Neural progenitor cell (in vitro differentiated cells): ENCODE results near the gene TMEM132E. TPM values are rescaled to one million over a fixed set of nuclear protein-coding genes. Genes with fewer than 3 reads are reported as not detected.

ENCODE experiments used
- DNase-seq: peaks from one replicate; pipeline ENCODE4 v3.0.0-alpha.2; 2016; ENCODE audit warnings: low spot score
- H2AFZ ChIP-seq: fragments of 200-600 bp; sonication (generic); replicated peaks from 2 replicates; pipeline ENCODE4 v1.6.1; 2016; ENCODE audit warnings: antibody characterized with exemption
- H3F3A ChIP-seq: fragments of 200-600 bp; sonication (generic); 2 replicates; pipeline ENCODE4 v1.6.1; 2016; ENCODE audit warnings: antibody characterized with exemption, low read depth
- H3K27ac ChIP-seq: fragments of 200-600 bp; sonication (generic); 2 replicates; pipeline ENCODE4 v1.5.1; 2016; ENCODE audit warnings: mild to moderate bottlenecking
- H3K27me3 ChIP-seq: fragments of 200-600 bp; sonication (generic); 2 replicates; pipeline ENCODE4 v1.6.1; 2016; ENCODE audit warnings: mild to moderate bottlenecking, moderate library complexity
- H3K36me3 ChIP-seq: fragments of 200-600 bp; sonication (generic); 2 replicates; pipeline ENCODE4 v1.5.1; 2016
- H3K4me1 ChIP-seq: fragments of 200-600 bp; sonication (generic); 2 replicates; pipeline ENCODE4 v1.6.1; 2016; ENCODE audit warnings: mixed run types
- H3K4me2 ChIP-seq: fragments of 200-600 bp; sonication (generic); 2 replicates; pipeline ENCODE4 v1.6.1; 2016
- H3K4me3 ChIP-seq: fragments of 200-600 bp; sonication (generic); 2 replicates; pipeline ENCODE4 v1.5.1; 2016
- H3K79me2 ChIP-seq: fragments of 200-600 bp; sonication (generic); 2 replicates; pipeline ENCODE4 v1.6.1; 2016; ENCODE audit warnings: low read depth
- H3K9ac ChIP-seq: fragments of 200-600 bp; sonication (generic); 2 replicates; pipeline ENCODE4 v1.6.1; 2016
- H3K9me3 ChIP-seq: fragments of 200-600 bp; sonication (generic); 2 replicates; pipeline ENCODE4 v1.5.1; 2016; ENCODE audit warnings: low read depth
- H4K20me1 ChIP-seq: fragments of 200-600 bp; sonication (generic); 2 replicates; pipeline ENCODE4 v1.6.1; 2016; ENCODE audit warnings: low read depth
- H3K27ac Mint-ChIP-seq: 3 replicates; pipeline ENCODE4 v1.8.0; 2021; ENCODE audit warnings: mixed read lengths
- H3K27me3 Mint-ChIP-seq: 2 replicates; pipeline ENCODE4 v1.8.0; 2022; ENCODE audit warnings: low read depth, mild to moderate bottlenecking, inconsistent platforms, moderate library complexity, mixed read lengths; ENCODE audit not compliant: insufficient read depth
- H3K36me3 Mint-ChIP-seq: 3 replicates; pipeline ENCODE4 v1.8.0; 2021; ENCODE audit warnings: mixed read lengths
- H3K4me1 Mint-ChIP-seq: 3 replicates; pipeline ENCODE4 v1.8.0; 2021; ENCODE audit warnings: mixed read lengths
- H3K4me3 Mint-ChIP-seq: 3 replicates; pipeline ENCODE4 v1.8.0; 2021; ENCODE audit warnings: mild to moderate bottlenecking, moderate library complexity, mixed read lengths
- H3K9me3 Mint-ChIP-seq: 3 replicates; pipeline ENCODE4 v1.8.0; 2020; ENCODE audit warnings: mixed read lengths
- EZH2 ChIP-seq: fragments of 200-600 bp; sonication (generic); IDR thresholded peaks from 2 replicates; pipeline ENCODE4 v1.6.1; 2017; ENCODE audit warnings: antibody characterized with exemption, mild to moderate bottlenecking, moderate library complexity
- EZH2phosphoT487 ChIP-seq: fragments of 200-600 bp; sonication (generic); IDR thresholded peaks from 2 replicates; pipeline ENCODE4 v1.6.1; 2017; ENCODE audit warnings: antibody characterized with exemption
- total RNA-seq: library from RNA; depleted of rRNA; stranded (reverse); fragments of >200 nt; gene quantifications from 2 replicates; pipeline ENCODE4 v1.2.3, GENCODE V29; 2015; ENCODE audit warnings: low replicate concordance
- TF ChIP-seq, protein P1 (sequence below): fragments of 200-600 bp; sonication (generic); IDR thresholded peaks from 2 replicates; pipeline ENCODE4 v1.5.1; 2017; ENCODE audit warnings: antibody characterized with exemption, mild to moderate bottlenecking

Gene TMEM132E
- total RNA-seq, 1 donor from 2014 or later, result 0.21 TPM

DNA sequence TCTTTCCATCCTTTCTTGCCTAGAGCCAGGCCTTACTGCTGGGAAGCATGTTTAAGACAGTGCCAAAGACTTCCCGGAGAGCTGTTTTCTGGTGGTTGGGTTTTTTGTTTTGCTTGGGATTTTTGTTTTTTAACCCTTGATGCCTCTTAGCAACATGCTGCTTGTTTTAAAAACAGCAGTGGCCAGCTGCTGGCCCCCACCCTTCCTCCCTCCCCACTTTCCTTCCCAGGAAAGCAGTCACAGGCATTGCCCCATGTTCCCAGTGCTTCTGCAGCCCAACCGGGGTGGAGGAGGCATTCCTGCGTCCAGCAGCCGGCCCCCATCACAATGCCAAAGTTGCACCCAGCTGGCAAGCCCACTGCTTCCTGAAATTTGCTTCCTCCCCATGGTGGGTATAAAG, 12.6 kb downstream of the TMEM132E start:
- no peaks in the 10 kb centered on the region for H4K20me1 ChIP-seq
- H3K27ac ChIP-seq, result no peak overlapping the region
- Mint-ChIP-seq H3K27me3 (peaks cover 35% of the 10 kb centered on the region), H3K9me3 (no peaks in the 10 kb centered on the region), H3K4me1 (peaks cover 7% of the 10 kb centered on the region), H3K4me3 (no peak overlapping the region), H3K27ac (no peak overlapping the region), H3K36me3 (no peaks in the 10 kb centered on the region)
- H3K4me3 ChIP-seq, result no peak overlapping the region
- H3K9me3 ChIP-seq, result no peaks in the 10 kb centered on the region
- H3K4me2 ChIP-seq, result peak overlapping the region; percentile 2
- peaks cover 61% of the 10 kb centered on the region for H3K27me3 ChIP-seq
- H3F3A ChIP-seq, result no peaks in the 10 kb centered on the region
- peaks cover 12% of the 10 kb centered on the region for H3K4me1 ChIP-seq
- no peaks in the 10 kb centered on the region for H3K79me2 ChIP-seq
- no peaks in the 10 kb centered on the region for H3K36me3 ChIP-seq
- peak overlapping the region; percentile 50 for H2AFZ ChIP-seq
- no peak for DNase-seq
- H3K9ac ChIP-seq, result no peak overlapping the region
- TF ChIP-seq, protein P1, sequence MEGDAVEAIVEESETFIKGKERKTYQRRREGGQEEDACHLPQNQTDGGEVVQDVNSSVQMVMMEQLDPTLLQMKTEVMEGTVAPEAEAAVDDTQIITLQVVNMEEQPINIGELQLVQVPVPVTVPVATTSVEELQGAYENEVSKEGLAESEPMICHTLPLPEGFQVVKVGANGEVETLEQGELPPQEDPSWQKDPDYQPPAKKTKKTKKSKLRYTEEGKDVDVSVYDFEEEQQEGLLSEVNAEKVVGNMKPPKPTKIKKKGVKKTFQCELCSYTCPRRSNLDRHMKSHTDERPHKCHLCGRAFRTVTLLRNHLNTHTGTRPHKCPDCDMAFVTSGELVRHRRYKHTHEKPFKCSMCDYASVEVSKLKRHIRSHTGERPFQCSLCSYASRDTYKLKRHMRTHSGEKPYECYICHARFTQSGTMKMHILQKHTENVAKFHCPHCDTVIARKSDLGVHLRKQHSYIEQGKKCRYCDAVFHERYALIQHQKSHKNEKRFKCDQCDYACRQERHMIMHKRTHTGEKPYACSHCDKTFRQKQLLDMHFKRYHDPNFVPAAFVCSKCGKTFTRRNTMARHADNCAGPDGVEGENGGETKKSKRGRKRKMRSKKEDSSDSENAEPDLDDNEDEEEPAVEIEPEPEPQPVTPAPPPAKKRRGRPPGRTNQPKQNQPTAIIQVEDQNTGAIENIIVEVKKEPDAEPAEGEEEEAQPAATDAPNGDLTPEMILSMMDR, result no peak
- TF ChIP-seq EZH2phosphoT487 (no peak), EZH2 (no peak)

DNA sequence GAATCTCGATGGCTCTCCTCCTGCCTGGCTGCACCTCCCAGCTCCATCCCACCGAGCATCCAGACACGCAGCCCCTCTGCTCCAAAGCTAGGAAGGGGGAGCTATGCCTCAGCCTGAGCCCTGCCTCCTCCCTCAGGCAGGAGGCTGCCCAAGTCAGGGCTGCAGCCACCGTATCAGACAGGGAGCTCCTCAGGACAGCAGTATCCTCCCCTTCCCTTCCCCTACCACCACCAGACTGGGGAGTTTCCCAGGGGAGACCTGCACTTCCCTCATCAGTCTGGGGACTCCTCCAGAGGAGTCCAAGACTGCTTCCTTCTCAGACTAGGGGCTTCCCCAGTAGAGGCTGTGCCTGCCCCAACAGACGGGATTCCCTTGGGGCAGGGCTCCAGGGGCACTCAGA, 17.5 kb downstream of the TMEM132E start:
- Histone ChIP-seq H3K4me1 (peaks cover 35% of the 10 kb centered on the region), H3K79me2 (no peaks in the 10 kb centered on the region), H3K27me3 (peaks cover 12% of the 10 kb centered on the region), H3K9ac (no peak overlapping the region), H2AFZ (no peak overlapping the region), H4K20me1 (no peaks in the 10 kb centered on the region), H3K4me3 (no peak overlapping the region), H3K4me2 (no peak overlapping the region), H3K36me3 (no peaks in the 10 kb centered on the region), H3K27ac (no peak overlapping the region), H3K9me3 (no peaks in the 10 kb centered on the region), H3F3A (no peaks in the 10 kb centered on the region)
- TF ChIP-seq EZH2phosphoT487, result no peak
- no peak for TF ChIP-seq EZH2
- TF ChIP-seq, protein P1, result no peak
- no peak for DNase-seq
- peaks cover 2% of the 10 kb centered on the region for H3K9me3 Mint-ChIP-seq
- peaks cover 23% of the 10 kb centered on the region for H3K4me1 Mint-ChIP-seq
- no peak overlapping the region for H3K4me3 Mint-ChIP-seq
- H3K36me3 Mint-ChIP-seq, result no peaks in the 10 kb centered on the region
- no peak overlapping the region for H3K27ac Mint-ChIP-seq
- H3K27me3 Mint-ChIP-seq, result peaks cover 24% of the 10 kb centered on the region

DNA sequence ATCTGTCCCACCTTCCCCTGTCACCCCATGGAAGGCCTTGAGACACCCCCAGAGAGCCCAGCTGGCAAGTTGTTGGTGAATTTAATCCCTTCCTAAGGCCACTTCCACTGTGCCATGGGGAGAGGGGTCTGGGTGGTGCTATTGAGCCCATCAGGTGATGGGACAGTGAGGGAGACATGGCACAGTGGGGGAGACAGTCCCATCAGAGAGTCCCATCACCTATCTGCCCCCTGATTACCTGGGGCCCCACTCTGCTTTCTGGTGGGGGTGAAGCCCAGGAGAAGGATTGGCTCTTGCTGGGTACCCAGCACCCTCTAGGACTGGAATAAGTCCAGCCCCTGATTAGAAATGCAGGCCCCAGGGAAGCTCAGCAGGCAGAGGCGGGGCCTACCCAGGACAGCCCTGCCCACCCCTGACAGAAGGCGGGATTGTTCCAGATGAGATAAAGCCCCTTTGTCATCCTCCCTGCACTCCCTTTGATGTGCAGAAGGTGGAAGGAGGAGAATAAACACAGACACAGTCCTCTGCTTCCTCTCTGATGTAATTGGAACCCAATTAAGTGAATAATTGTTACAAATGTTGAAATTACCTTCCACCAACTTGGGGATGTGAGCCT, 18.9 kb downstream of the TMEM132E start:
- H3K4me1 Mint-ChIP-seq, result peaks cover 25% of the 10 kb centered on the region

More for the DNA sequence above, 18.9 kb downstream of the TMEM132E start:
- peaks cover 2% of the 10 kb centered on the region for H3K9me3 Mint-ChIP-seq
- TF ChIP-seq EZH2phosphoT487 (no peak), EZH2 (no peak)
- TF ChIP-seq, protein P1, result no peak
- Histone ChIP-seq H3K9ac (no peak overlapping the region), H3K9me3 (no peaks in the 10 kb centered on the region), H3K4me3 (no peak overlapping the region), H3K4me2 (peak overlapping the region; percentile 43), H3K27ac (no peak overlapping the region), H2AFZ (no peak overlapping the region), H3F3A (no peaks in the 10 kb centered on the region), H3K27me3 (no peaks in the 10 kb centered on the region), H4K20me1 (no peaks in the 10 kb centered on the region), H3K79me2 (no peaks in the 10 kb centered on the region), H3K4me1 (peaks cover 37% of the 10 kb centered on the region), H3K36me3 (no peaks in the 10 kb centered on the region)
- peaks cover 21% of the 10 kb centered on the region for H3K27me3 Mint-ChIP-seq
- H3K4me3 Mint-ChIP-seq, result no peak overlapping the region
- no peaks in the 10 kb centered on the region for H3K36me3 Mint-ChIP-seq
- H3K27ac Mint-ChIP-seq, result no peak overlapping the region
- DNase-seq, result peak; percentile 83
